ENCODE measurements around the gene SGCA. TPM values are rescaled to one million over a fixed set of nuclear protein-coding genes. Genes with fewer than 3 reads are reported as not detected.

Gene SGCA
- polyA plus RNA-seq, 1 donor from 2014 or later: 0.43 TPM

DNA sequence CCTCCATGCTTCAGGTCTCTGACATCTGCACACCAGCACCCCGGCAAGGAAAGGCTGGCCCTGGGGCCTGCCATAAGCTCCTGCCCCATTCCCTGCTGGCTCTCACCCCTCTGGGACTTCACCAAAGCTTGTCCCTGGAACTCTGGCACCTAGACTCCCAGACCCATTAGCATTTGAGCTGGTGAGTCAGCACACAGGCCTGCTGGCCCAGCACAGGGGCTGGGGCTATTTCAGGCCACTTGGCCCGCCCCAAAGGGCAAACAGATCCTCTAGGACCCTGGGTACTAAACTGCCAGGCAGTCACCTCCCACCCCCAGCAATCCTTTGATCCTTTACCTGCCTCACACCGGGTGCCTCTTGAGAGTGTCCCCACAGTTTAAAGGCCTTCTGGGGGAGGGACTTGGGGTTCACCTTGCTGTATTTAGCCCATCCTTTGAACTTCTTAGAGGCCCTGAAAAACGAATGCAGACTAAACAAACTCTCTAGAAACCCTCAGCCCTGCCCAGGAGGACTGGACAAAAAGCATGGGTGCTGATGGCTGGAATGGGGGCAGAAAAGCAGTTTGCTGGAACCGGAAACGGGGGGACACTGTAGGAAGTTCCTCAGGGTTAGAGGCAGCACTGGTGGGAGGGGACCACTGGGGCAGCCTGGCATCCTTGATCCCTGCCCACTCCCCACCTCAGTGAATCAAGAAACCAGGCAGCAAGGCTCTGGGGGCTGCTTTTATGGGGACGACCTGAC lies 32.6 kb upstream of the SGCA start:
- Histone ChIP-seq H3K27ac (ENCODE audit: low read length) (no peak overlapping the region), H2AFZ (ENCODE audit: low read depth, low read length) (no peak overlapping the region), H3K9ac (ENCODE audit: low read length) (no peak overlapping the region), H3K27me3 (ENCODE audit: insufficient read depth, low read depth, low read length) (no peaks in the 10 kb centered on the region), H3K9me2 (ENCODE audit: insufficient read depth, low read length) (no peaks in the 10 kb centered on the region), H3K36me3 (ENCODE audit: insufficient read depth, low read length) (no peaks in the 10 kb centered on the region), H3K4me3 (ENCODE audit: low read length) (no peak overlapping the region), H3K9me3 (ENCODE audit: low read length) (no peaks in the 10 kb centered on the region), H3F3A (ENCODE audit: insufficient read depth, low read length, poor library complexity, severe bottlenecking) (no peaks in the 10 kb centered on the region), H4K20me1 (ENCODE audit: insufficient read depth) (no peaks in the 10 kb centered on the region), H3K4me2 (ENCODE audit: low read length) (no peak overlapping the region), H3K79me2 (replicated peaks; ENCODE audit: insufficient read depth, low read length) (peaks cover 9% of the 10 kb centered on the region)
- TF ChIP-seq EZH2 (IDR thresholded peaks at IDR 0.05; ENCODE audit: borderline replicate concordance, insufficient read depth, low read length, poor library complexity, severe bottlenecking) (no peak), EP300 (conservative IDR thresholded peaks at IDR 0.05; ENCODE audit: poor library complexity, severe bottlenecking) (no peak), TAF1 (IDR thresholded peaks at IDR 0.05; ENCODE audit: low read depth) (no peak), POLR2AphosphoS5 (IDR thresholded peaks at IDR 0.05) (no peak), RAD21 (conservative IDR thresholded peaks at IDR 0.05) (no peak), MXI1 (conservative IDR thresholded peaks at IDR 0.05; ENCODE audit: poor library complexity, severe bottlenecking) (no peak), SMC3 (conservative IDR thresholded peaks at IDR 0.05; ENCODE audit: poor library complexity) (no peak)
- TF ChIP-seq, protein P1, sequence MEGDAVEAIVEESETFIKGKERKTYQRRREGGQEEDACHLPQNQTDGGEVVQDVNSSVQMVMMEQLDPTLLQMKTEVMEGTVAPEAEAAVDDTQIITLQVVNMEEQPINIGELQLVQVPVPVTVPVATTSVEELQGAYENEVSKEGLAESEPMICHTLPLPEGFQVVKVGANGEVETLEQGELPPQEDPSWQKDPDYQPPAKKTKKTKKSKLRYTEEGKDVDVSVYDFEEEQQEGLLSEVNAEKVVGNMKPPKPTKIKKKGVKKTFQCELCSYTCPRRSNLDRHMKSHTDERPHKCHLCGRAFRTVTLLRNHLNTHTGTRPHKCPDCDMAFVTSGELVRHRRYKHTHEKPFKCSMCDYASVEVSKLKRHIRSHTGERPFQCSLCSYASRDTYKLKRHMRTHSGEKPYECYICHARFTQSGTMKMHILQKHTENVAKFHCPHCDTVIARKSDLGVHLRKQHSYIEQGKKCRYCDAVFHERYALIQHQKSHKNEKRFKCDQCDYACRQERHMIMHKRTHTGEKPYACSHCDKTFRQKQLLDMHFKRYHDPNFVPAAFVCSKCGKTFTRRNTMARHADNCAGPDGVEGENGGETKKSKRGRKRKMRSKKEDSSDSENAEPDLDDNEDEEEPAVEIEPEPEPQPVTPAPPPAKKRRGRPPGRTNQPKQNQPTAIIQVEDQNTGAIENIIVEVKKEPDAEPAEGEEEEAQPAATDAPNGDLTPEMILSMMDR (IDR thresholded peaks at IDR 0.05; ENCODE audit: poor library complexity, severe bottlenecking): no peak
- TF ChIP-seq, protein P2, sequence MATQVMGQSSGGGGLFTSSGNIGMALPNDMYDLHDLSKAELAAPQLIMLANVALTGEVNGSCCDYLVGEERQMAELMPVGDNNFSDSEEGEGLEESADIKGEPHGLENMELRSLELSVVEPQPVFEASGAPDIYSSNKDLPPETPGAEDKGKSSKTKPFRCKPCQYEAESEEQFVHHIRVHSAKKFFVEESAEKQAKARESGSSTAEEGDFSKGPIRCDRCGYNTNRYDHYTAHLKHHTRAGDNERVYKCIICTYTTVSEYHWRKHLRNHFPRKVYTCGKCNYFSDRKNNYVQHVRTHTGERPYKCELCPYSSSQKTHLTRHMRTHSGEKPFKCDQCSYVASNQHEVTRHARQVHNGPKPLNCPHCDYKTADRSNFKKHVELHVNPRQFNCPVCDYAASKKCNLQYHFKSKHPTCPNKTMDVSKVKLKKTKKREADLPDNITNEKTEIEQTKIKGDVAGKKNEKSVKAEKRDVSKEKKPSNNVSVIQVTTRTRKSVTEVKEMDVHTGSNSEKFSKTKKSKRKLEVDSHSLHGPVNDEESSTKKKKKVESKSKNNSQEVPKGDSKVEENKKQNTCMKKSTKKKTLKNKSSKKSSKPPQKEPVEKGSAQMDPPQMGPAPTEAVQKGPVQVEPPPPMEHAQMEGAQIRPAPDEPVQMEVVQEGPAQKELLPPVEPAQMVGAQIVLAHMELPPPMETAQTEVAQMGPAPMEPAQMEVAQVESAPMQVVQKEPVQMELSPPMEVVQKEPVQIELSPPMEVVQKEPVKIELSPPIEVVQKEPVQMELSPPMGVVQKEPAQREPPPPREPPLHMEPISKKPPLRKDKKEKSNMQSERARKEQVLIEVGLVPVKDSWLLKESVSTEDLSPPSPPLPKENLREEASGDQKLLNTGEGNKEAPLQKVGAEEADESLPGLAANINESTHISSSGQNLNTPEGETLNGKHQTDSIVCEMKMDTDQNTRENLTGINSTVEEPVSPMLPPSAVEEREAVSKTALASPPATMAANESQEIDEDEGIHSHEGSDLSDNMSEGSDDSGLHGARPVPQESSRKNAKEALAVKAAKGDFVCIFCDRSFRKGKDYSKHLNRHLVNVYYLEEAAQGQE (IDR thresholded peaks at IDR 0.05; ENCODE audit: borderline replicate concordance): no peak

DNA sequence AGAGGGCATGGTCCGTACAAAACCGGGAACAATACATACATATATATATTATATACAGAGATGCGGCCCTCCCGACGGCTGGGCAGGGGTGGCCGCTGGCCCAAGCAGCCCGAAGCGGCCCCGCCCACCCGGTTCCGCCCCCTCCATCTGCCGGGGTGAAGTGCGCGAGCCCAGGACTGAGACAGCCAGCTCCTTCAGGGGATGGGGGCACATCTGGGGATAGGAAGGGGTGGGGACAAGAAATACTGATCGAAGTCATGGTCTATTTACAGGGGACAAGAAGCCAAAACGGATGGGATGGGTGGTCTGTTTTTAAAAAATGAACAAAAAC lies 32.1 kb upstream of the SGCA start:
- H3K4me2 ChIP-seq (ENCODE audit: low read length): no peak overlapping the region
- no peaks in the 10 kb centered on the region for H3K27me3 ChIP-seq (ENCODE audit: insufficient read depth, low read depth, low read length)
- no peaks in the 10 kb centered on the region for H3K9me3 ChIP-seq (ENCODE audit: low read length)
- no peak overlapping the region for H3K9ac ChIP-seq (ENCODE audit: low read length)
- H3K27ac ChIP-seq (ENCODE audit: low read length): no peak overlapping the region
- H3K36me3 ChIP-seq (ENCODE audit: insufficient read depth, low read length): peaks cover 3% of the 10 kb centered on the region
- TF ChIP-seq, protein P2 (IDR thresholded peaks at IDR 0.05; ENCODE audit: borderline replicate concordance): no peak
- no peak for TF ChIP-seq EZH2 (IDR thresholded peaks at IDR 0.05; ENCODE audit: borderline replicate concordance, insufficient read depth, low read length, poor library complexity, severe bottlenecking)
- TF ChIP-seq MXI1 (conservative IDR thresholded peaks at IDR 0.05; ENCODE audit: poor library complexity, severe bottlenecking): no peak
- no peak for TF ChIP-seq SMC3 (conservative IDR thresholded peaks at IDR 0.05; ENCODE audit: poor library complexity)
- TF ChIP-seq TAF1 (IDR thresholded peaks at IDR 0.05; ENCODE audit: low read depth): no peak
- TF ChIP-seq RAD21 (conservative IDR thresholded peaks at IDR 0.05): no peak
- TF ChIP-seq, protein P1 (IDR thresholded peaks at IDR 0.05; ENCODE audit: poor library complexity, severe bottlenecking): no peak
- TF ChIP-seq EP300 (conservative IDR thresholded peaks at IDR 0.05; ENCODE audit: poor library complexity, severe bottlenecking): no peak
- peaks cover 3% of the 10 kb centered on the region for H3K79me2 ChIP-seq (replicated peaks; ENCODE audit: insufficient read depth, low read length)
- H3F3A ChIP-seq (ENCODE audit: insufficient read depth, low read length, poor library complexity, severe bottlenecking): no peaks in the 10 kb centered on the region
- no peak overlapping the region for H2AFZ ChIP-seq (ENCODE audit: low read depth, low read length)
- H3K9me2 ChIP-seq (ENCODE audit: insufficient read depth, low read length): no peaks in the 10 kb centered on the region
- H3K4me3 ChIP-seq (ENCODE audit: low read length): no peak overlapping the region
- no peaks in the 10 kb centered on the region for H4K20me1 ChIP-seq (ENCODE audit: insufficient read depth)
